Aorta (tissue), 5 donors: ENCODE results near the gene FUS. TPM values are rescaled to one million over a fixed set of nuclear protein-coding genes. Genes with fewer than 3 reads are reported as not detected.
A peak's percentile ranks its signal among the peaks of the same experiment; 100 is the strongest.

Experiments
- ATAC-seq: fragments of 200-7000 bp; cut with Tn5 transposase; one replicate; pipeline ENCODE4 v1.9.1; 2022; ENCODE audit warnings: moderate library complexity; ENCODE audit not compliant: low FRiP score
- DNase-seq, 2 donors: peaks; one replicate each; pipeline ENCODE4 v3.0.0-alpha.2; 2020
- H3K27ac ChIP-seq, 2 donors: one replicate each; pipeline ENCODE4 v1.5.1; 2013; ENCODE audit warnings: low read length in 2 of 2, mild to moderate bottlenecking in 2 of 2, moderate library complexity in 2 of 2, control low read depth in 1 of 2, inconsistent platforms in 1 of 2, low read depth in 1 of 2
- H3K27me3 ChIP-seq, 2 donors: one replicate each; pipeline ENCODE4 v1.6.1; 2013; ENCODE audit warnings: control low read depth in 1 of 2, low read length in 1 of 2, mild to moderate bottlenecking in 1 of 2, moderate library complexity in 1 of 2; ENCODE audit not compliant: insufficient read depth in 2 of 2, control insufficient read depth in 1 of 2
- H3K36me3 ChIP-seq, 2 donors: one replicate each; pipeline ENCODE4 v1.6.1; 2013; ENCODE audit warnings: control low read depth in 1 of 2, low read length in 1 of 2, mild to moderate bottlenecking in 1 of 2; ENCODE audit not compliant: insufficient read depth in 2 of 2, control insufficient read depth in 1 of 2
- H3K4me1 ChIP-seq, 2 donors: one replicate each; pipeline ENCODE4 v1.6.1; 2013; ENCODE audit warnings: low read length in 2 of 2, control low read depth in 1 of 2, mild to moderate bottlenecking in 1 of 2, moderate library complexity in 1 of 2; ENCODE audit not compliant: insufficient read depth in 2 of 2, control insufficient read depth in 1 of 2
- H3K4me3 ChIP-seq, 2 donors: one replicate each; pipeline ENCODE4 v1.5.1; 2013; ENCODE audit warnings: low read length in 2 of 2, control low read depth in 1 of 2, mild to moderate bottlenecking in 1 of 2
- H3K9me3 ChIP-seq: one replicate; pipeline ENCODE4 v1.6.1; 2013; ENCODE audit warnings: mild to moderate bottlenecking, low read length; ENCODE audit not compliant: control insufficient read depth
- WGBS, 2 donors: extraction: QIAGEN DNeasy Blood & Tissue Kit; methylation state at CpG; one replicate each; pipeline ENCODE4 v1.1.7; 2013; 5-methylcytosine and 5-hydroxymethylcytosine counted together
- intact Hi-C, 2 donors: fragments of 100-400 bp; cut with DNase I; formaldehyde crosslinking; loops; one replicate each; pipeline versions ENCODE4 v1.14.2 to v1.15.0; 2022
- polyA plus RNA-seq, 2 donors: library from polyadenylated mRNA; stranded (reverse); fragments of 200-250 nt; gene quantifications; one replicate each; pipeline ENCODE4 v1.2.3, GENCODE V29; 2013
- total RNA-seq, 2 donors: library from RNA; stranded (reverse); fragmentation: NEBNext Ultra II Directional; extraction: Animal tissue kit (Norgen Biotek cat#: 25700); gene quantifications; one replicate each; pipeline ENCODE4 v1.2.1, GENCODE V29; 2021
- donor health status: healthy with polysubstance abuse.
- donor health status: Bipolar disorder and iron deficiency.
- donor health status: DM: no; HTN: no; CAD: no.
- donor health status: DM: no; HTN: no; CAD: no.
- donor health status: DM: yes; HTN: yes; CAD: no.

FUS gene
- total and polyA plus RNA-seq, 4 donors: 95.7 to 329 (median 248) TPM

GRCh38 chr16:31179219-31179746 is 656 bp upstream of the FUS start:
- Histone ChIP-seq H3K4me3 (peak overlapping the region; percentile 4 to 85), H3K27me3 (peaks cover 0 to 2% of the 10 kb centered on the region in 2 donors), H3K9me3 (no peaks in the 10 kb centered on the region), H3K27ac (peak overlapping the region in 1 of 2 donors; percentile 58), H3K36me3 (peaks cover 0 to 5% of the 10 kb centered on the region in 2 donors), H3K4me1 (peaks cover 0 to 5% of the 10 kb centered on the region in 2 donors)
- ATAC-seq: peak; percentile 0
- peak in 1 of 2 donors; percentile 68 for DNase-seq
- intact Hi-C loops: no loop called here
- 3% methylated on average over 27 of the region's 27 CpGs for WGBS, 2 donors

DNA sequence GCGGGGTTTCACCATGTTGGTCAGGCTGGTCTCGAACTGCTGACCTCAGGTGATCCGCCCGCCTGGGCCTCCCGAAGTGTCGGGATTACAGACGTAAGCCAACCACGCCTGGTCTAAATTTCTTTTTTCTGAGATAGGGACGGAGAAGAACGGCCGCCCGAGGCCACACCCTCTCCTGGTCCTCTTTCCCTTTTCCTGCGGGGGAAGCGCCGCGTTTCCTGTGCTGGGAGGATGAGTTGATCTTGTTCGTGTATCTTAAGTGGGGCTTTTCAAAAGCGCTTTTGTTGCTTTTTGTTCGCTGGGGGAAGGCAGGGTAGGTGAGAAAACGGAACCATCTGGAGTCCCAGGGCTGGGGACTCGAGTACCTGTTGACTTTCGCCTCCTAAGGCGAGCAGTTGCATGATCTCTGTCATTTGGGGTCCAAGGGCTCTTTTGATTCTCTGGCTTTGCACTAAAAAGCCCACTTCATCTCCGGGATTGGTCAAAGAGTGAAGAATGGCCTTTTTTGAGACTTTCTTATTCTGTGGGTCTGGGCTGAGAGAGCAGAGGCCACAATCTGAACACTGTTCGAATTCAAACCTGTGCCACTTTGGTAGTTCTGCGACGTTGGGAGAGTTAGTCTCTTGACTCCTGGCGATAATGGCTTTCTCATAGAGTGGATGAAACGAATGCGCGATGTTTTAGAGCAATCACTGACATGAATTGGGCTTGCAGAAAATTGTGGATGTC is 1.3 kb downstream of the FUS start:
- DNase-seq (peak; percentile 62 to 82), ATAC-seq (no peak)
- Histone ChIP-seq H3K4me1 (peaks cover 0 to 5% of the 10 kb centered on the region in 2 donors), H3K36me3 (peaks cover 7 to 8% of the 10 kb centered on the region in 2 donors), H3K27me3 (peaks cover 0 to 2% of the 10 kb centered on the region in 2 donors), H3K9me3 (no peaks in the 10 kb centered on the region), H3K4me3 (peak overlapping the region; percentile 45 to 85), H3K27ac (no peak overlapping the region)
- intact Hi-C loops: loop anchor here (5.0 to 10.0 kb wide), 2 partner anchors 264 to 686 kb away; partner anchors contain the start of gene ZNF843 (in 2 of the 2)
- 6% methylated on average over 31 of the region's 31 CpGs for WGBS, 2 donors

GRCh38 chr16:31182391-31182790 is 2.5 kb downstream of the FUS start:
- Histone ChIP-seq H3K27ac (no peak overlapping the region), H3K9me3 (no peaks in the 10 kb centered on the region), H3K36me3 (peaks cover 10% of the 10 kb centered on the region in 2 donors), H3K27me3 (peaks cover 0 to 2% of the 10 kb centered on the region in 2 donors), H3K4me3 (no peak overlapping the region), H3K4me1 (peaks cover 0 to 5% of the 10 kb centered on the region in 2 donors)
- intact Hi-C loops: loop anchor here (5.0 to 10.0 kb wide), 2 partner anchors 262 to 685 kb away; partner anchors contain the start of gene ZNF843 (in 2 of the 2)
- WGBS, 2 donors: 11 to 20% methylated on average over 7 of the region's 7 CpGs
- ATAC-seq: no peak
- DNase-seq: no peak

GRCh38 chr16:31183432-31184428 is 3.8 kb downstream of the FUS start:
- H3K9me3 ChIP-seq: no peaks in the 10 kb centered on the region
- peaks cover 10% of the 10 kb centered on the region in 2 donors for H3K36me3 ChIP-seq
- intact Hi-C loops: loop anchor here (5.0 to 10.0 kb wide), 2 partner anchors 261 to 684 kb away; partner anchors contain the start of gene ZNF843 (in 2 of the 2)
- no peak for ATAC-seq
- WGBS, 2 donors: 49 to 51% methylated on average over 10 of the region's 10 CpGs
- no peak for DNase-seq
- peaks cover 0 to 2% of the 10 kb centered on the region in 2 donors for H3K27me3 ChIP-seq
- no peak overlapping the region for H3K4me3 ChIP-seq
- no peak overlapping the region for H3K27ac ChIP-seq
- peaks cover 0 to 5% of the 10 kb centered on the region in 2 donors for H3K4me1 ChIP-seq

- H3K27ac ChIP-seq: no peak overlapping the region
- no peak for ATAC-seq
- no peak overlapping the region for H3K4me3 ChIP-seq
- 92 to 94% methylated on average over 14 of the region's 14 CpGs for WGBS, 2 donors
- intact Hi-C loops: loop anchor here (5.0 to 10.0 kb wide), 2 partner anchors 260 to 682 kb away; partner anchors contain the start of gene ZNF843 (in 2 of the 2)
- peaks cover 12 to 13% of the 10 kb centered on the region in 2 donors for H3K36me3 ChIP-seq
- no peak for DNase-seq
- H3K9me3 ChIP-seq: no peaks in the 10 kb centered on the region
- peaks cover 0 to 2% of the 10 kb centered on the region in 2 donors for H3K27me3 ChIP-seq
- peaks cover 0 to 5% of the 10 kb centered on the region in 2 donors for H3K4me1 ChIP-seq
These were observed 4.9 kb downstream of the FUS start for GRCh38 chr16:31184888-31185287.

DNA sequence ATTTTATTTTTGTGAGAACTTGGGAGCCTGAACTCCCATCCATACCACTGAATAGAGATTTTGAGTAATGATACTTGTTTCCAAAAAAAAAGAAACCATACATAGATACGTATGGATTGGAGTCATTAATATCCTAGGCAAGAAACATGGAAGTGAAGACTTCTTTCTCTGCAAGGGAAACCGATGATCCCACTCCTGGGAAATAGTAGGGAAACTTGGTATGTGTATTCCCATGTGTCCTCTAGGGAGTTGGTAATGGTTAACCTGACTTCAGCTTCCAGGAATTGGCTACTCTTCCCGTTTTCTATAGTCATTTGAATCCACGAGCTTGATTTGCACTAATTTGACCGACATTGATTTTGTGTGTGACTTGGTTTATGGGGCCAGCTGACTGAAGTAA is 5.4 kb downstream of the FUS start:
- Histone ChIP-seq H3K27me3 (no peaks in the 10 kb centered on the region), H3K27ac (no peak overlapping the region), H3K4me1 (peaks cover 0 to 5% of the 10 kb centered on the region in 2 donors), H3K9me3 (no peaks in the 10 kb centered on the region), H3K4me3 (no peak overlapping the region), H3K36me3 (peaks cover 13 to 17% of the 10 kb centered on the region in 2 donors)
- DNase-seq: no peak
- ATAC-seq: no peak
- 58 to 60% methylated on average over 5 of the region's 5 CpGs for WGBS, 2 donors
- intact Hi-C loops: loop anchor here (10.0 kb wide), 1 partner anchor 259 kb away; the partner anchor contains the start of gene ZNF843 (in 2 of the 2)

DNA sequence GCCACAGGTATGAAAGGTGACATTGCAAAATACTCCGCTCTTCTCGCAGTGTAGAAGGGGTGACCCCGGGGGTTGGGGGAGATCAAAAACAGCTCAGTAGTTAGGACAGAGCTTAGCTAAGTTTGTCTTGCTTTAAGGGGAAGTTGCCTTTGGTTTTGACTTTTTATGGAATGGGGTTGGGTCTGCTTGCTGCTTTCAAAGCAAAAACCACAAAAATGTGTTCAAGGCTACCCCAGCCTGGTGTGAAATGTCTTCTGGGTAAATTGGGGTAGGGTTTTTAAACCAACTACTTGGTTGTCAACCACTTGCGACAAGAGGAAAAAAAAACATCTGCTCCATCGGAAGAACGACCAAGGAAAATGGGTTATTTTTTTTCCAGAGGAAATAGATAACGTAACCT is 6.2 kb downstream of the FUS start:
- intact Hi-C loops: loop anchor here (10.0 kb wide), 1 partner anchor 259 kb away; the partner anchor contains the start of gene ZNF843 (in 2 of the 2)
- H3K9me3 ChIP-seq: no peaks in the 10 kb centered on the region
- no peak for ATAC-seq
- no peak overlapping the region for H3K27ac ChIP-seq
- no peaks in the 10 kb centered on the region for H3K27me3 ChIP-seq
- peaks cover 0 to 5% of the 10 kb centered on the region in 2 donors for H3K4me1 ChIP-seq
- peaks cover 18 to 23% of the 10 kb centered on the region in 2 donors for H3K36me3 ChIP-seq
- DNase-seq: no peak
- WGBS, 2 donors: 74 to 76% methylated on average over 7 of the region's 7 CpGs
- no peak overlapping the region for H3K4me3 ChIP-seq
